ENCODE data around the gene RECK. TPM values are rescaled to one million over a fixed set of nuclear protein-coding genes. Genes with fewer than 3 reads are reported as not detected.

Gene RECK
- total RNA-seq, 1 experiment from 2014 or later: 5.0 TPM

- no peaks in the 10 kb centered on the region for H3K9me3 ChIP-seq (ENCODE audit: low read length)
- H3K36me3 ChIP-seq (ENCODE audit: low read depth, low read length): peaks cover 2% of the 10 kb centered on the region; the same call in 1 of the 2 replicates
- no peak overlapping the region for H3K27ac ChIP-seq (ENCODE audit: low read length)
- CTCF ChIA-PET: interaction anchor here (1.1 kb wide), 1 partner anchor 102 kb away, joined by 3 read pairs; no protein-coding TSS in a partner anchor
- no peaks in the 10 kb centered on the region for H4K20me1 ChIP-seq (ENCODE audit: low read length)
- no peaks in the 10 kb centered on the region for H3K4me1 ChIP-seq (ENCODE audit: insufficient read depth, low read length)
- H3K27me3 ChIP-seq (ENCODE audit: low read length): no peaks in the 10 kb centered on the region
- TF ChIP-seq CTCF (conservative IDR thresholded peaks at IDR 0.05; ENCODE audit: low read depth, low read length) (no peak), EZH2phosphoT487 (IDR thresholded peaks at IDR 0.05; ENCODE audit: borderline replicate concordance, low read length) (no peak), EZH2 (IDR thresholded peaks at IDR 0.05; ENCODE audit: low read length, unreplicated experiment) (no peak)
- H3K9me2 ChIP-seq (replicated peaks; ENCODE audit: low read length): no peaks in the 10 kb centered on the region
- no peak overlapping the region for H2AFZ ChIP-seq (ENCODE audit: low read length)
- H3K79me2 ChIP-seq (ENCODE audit: low read length): no peaks in the 10 kb centered on the region
- H3K4me3 ChIP-seq (ENCODE audit: low read length): no peak overlapping the region
- no peaks in the 10 kb centered on the region for H3F3A ChIP-seq (ENCODE audit: low read length, unreplicated experiment)
- DNase-seq (no peak), ATAC-seq (no peak)
- no peak overlapping the region for H3K9ac ChIP-seq (ENCODE audit: low read length)
- BruUV-seq (replicated peaks): no TSS peak
- intact Hi-C loops (cut with micrococcal nuclease): loop anchor here (5.0 kb wide), 1 partner anchor 105 kb away; no protein-coding TSS in a partner anchor
- no peak overlapping the region for H3K4me2 ChIP-seq (ENCODE audit: low read length)
- POLR2A ChIA-PET (ENCODE audit: unreplicated experiment): interaction anchor here (0.7 kb wide), 2 partner anchors 24 to 1940 kb away, joined by 3 to 4 read pairs; no protein-coding TSS in a partner anchor
These were observed 29.4 kb upstream of the RECK start for GRCh38 chr9:36007316-36007708.

DNA sequence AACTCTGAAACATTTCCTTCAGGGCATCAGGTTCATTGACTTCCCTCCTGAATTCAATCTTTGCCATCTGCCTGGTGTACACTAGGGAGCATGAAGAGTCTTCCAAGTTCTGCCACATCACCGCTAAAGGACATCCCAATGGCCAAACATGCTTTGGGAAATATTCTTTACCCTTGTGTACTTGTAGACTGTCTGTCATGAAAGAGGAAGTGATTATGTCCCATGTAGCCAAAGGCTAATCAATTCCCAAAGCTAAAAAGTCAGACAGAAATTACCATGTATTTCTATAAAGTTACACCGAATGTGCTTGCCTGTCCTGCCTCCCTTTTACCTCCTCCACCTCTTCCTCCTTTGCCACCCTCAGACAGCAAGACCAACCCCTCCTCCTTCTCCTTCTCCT, 28.9 kb upstream of the RECK start:
- no peak overlapping the region for H3K9ac ChIP-seq (ENCODE audit: low read length)
- peaks cover 2% of the 10 kb centered on the region; the same call in 1 of the 2 replicates for H3K36me3 ChIP-seq (ENCODE audit: low read depth, low read length)
- no peaks in the 10 kb centered on the region for H3K4me1 ChIP-seq (ENCODE audit: insufficient read depth, low read length)
- H3F3A ChIP-seq (ENCODE audit: low read length, unreplicated experiment): no peaks in the 10 kb centered on the region
- no peak overlapping the region for H3K27ac ChIP-seq (ENCODE audit: low read length)
- no peak overlapping the region for H3K4me3 ChIP-seq (ENCODE audit: low read length)
- no TSS peak for BruUV-seq (replicated peaks)
- TF ChIP-seq EZH2 (IDR thresholded peaks at IDR 0.05; ENCODE audit: low read length, unreplicated experiment) (no peak), CTCF (conservative IDR thresholded peaks at IDR 0.05; ENCODE audit: low read depth, low read length) (no peak), EZH2phosphoT487 (IDR thresholded peaks at IDR 0.05; ENCODE audit: borderline replicate concordance, low read length) (no peak)
- no peak for DNase-seq
- H3K4me2 ChIP-seq (ENCODE audit: low read length): no peak overlapping the region
- H3K9me3 ChIP-seq (ENCODE audit: low read length): no peaks in the 10 kb centered on the region
- ChIA-PET CTCF (interaction anchor here (0.5 to 1.0 kb wide), 3 partner anchors 15 to 105 kb away, joined by 3 to 6 read pairs (median 5); no protein-coding TSS in a partner anchor), POLR2A (ENCODE audit: unreplicated experiment) (interaction anchor here (0.7 kb wide), 1 partner anchor 1939 kb away, joined by 3 read pairs; no protein-coding TSS in a partner anchor)
- H2AFZ ChIP-seq (ENCODE audit: low read length): no peak overlapping the region
- no peaks in the 10 kb centered on the region for H3K27me3 ChIP-seq (ENCODE audit: low read length)
- no peaks in the 10 kb centered on the region for H3K9me2 ChIP-seq (replicated peaks; ENCODE audit: low read length)
- no peak for ATAC-seq
- H4K20me1 ChIP-seq (ENCODE audit: low read length): no peaks in the 10 kb centered on the region
- H3K79me2 ChIP-seq (ENCODE audit: low read length): no peaks in the 10 kb centered on the region
- intact Hi-C loops (cut with micrococcal nuclease): loop anchor here (2.0 to 5.0 kb wide), 2 partner anchors 15 to 104 kb away; no protein-coding TSS in a partner anchor

DNA sequence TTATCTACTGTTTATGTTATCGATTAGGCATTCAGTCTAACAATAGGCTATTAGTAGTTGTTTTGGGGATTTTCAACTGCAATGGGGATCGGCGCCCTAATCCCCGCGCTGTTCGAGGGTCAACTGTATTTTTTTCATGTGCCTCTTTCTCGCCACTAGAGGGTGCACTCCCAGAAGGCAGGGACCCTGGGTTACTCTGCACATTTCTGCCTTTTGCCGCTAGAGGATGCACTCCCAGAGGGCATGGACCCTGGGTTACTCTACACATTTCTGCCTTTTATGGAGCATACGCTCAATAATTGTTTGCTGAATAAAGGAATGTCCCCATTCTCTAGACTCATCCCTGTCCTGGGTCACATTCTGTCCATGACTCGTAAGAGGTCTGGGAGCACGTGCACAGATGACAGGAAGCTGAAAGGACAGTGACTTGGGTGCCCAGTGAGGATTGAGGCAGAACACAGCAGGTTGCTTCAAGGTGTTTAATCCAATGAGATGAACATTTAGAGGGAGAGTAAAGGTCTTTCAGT, 27.9 kb upstream of the RECK start:
- DNase-seq (peak; percentile 74), ATAC-seq (peak; percentile 86)
- H3K4me1 ChIP-seq (ENCODE audit: insufficient read depth, low read length): no peaks in the 10 kb centered on the region
- no peaks in the 10 kb centered on the region for H3K27me3 ChIP-seq (ENCODE audit: low read length)
- ChIA-PET POLR2A (ENCODE audit: unreplicated experiment) (no interaction called here), CTCF (interaction anchor here (0.7 to 1.0 kb wide), 2 partner anchors 21 to 101 kb away, joined by 6 to 12 read pairs; no protein-coding TSS in a partner anchor)
- BruUV-seq (replicated peaks): no TSS peak
- peak overlapping the region; percentile 16; the same call in 1 of the 2 replicates for H2AFZ ChIP-seq (ENCODE audit: low read length)
- H3K36me3 ChIP-seq (ENCODE audit: low read depth, low read length): peaks cover 2% of the 10 kb centered on the region; the same call in 1 of the 2 replicates
- H3K9me3 ChIP-seq (ENCODE audit: low read length): no peaks in the 10 kb centered on the region
- H3F3A ChIP-seq (ENCODE audit: low read length, unreplicated experiment): no peaks in the 10 kb centered on the region
- no peak overlapping the region for H3K9ac ChIP-seq (ENCODE audit: low read length)
- no peaks in the 10 kb centered on the region for H4K20me1 ChIP-seq (ENCODE audit: low read length)
- H3K27ac ChIP-seq (ENCODE audit: low read length): no peak overlapping the region
- peak overlapping the region; percentile 60 for H3K4me2 ChIP-seq (ENCODE audit: low read length)
- TF ChIP-seq EZH2 (IDR thresholded peaks at IDR 0.05; ENCODE audit: low read length, unreplicated experiment) (no peak), EZH2phosphoT487 (IDR thresholded peaks at IDR 0.05; ENCODE audit: borderline replicate concordance, low read length) (no peak), CTCF (conservative IDR thresholded peaks at IDR 0.05; ENCODE audit: low read depth, low read length) (peak; percentile 98)
- no peaks in the 10 kb centered on the region for H3K79me2 ChIP-seq (ENCODE audit: low read length)
- intact Hi-C loops (cut with micrococcal nuclease): loop anchor here (2.0 to 5.0 kb wide), 2 partner anchors 14 to 103 kb away; no protein-coding TSS in a partner anchor
- H3K9me2 ChIP-seq (replicated peaks; ENCODE audit: low read length): no peaks in the 10 kb centered on the region
- H3K4me3 ChIP-seq (ENCODE audit: low read length): no peak overlapping the region

All from PC-3 (cell line).